Activated CD4-positive, alpha-beta T cell treated with anti-CD3 and anti-CD28 coated beads, Interleukin-2, Interleukin-4, amounts not matched to agents 100 ng/mL and 50 ng/mL, durations not matched to agents 16 hours and 8 hours (primary cell): Measurements from ENCODE around the gene TMEM18.
"Not testable (repeated sequence)": the region's sequence is repeated elsewhere in the genome, so short reads cannot be mapped to it uniquely, and the experiment has no call there.

ENCODE experiments used
- DNase-seq: peaks from one replicate; pipeline ENCODE4 v3.0.0-alpha.2; 2020; ENCODE audit warnings: low spot score

TMEM18 gene

GRCh38 chr2:677056-677958 is at the start of gene TMEM18:
Gene TMEM18, minus strand, starts transcription at chr2:677406. Its CDS starts 61 bp downstream, at chr2:677345.
- DNase-seq, result peak; percentile 95

- DNase-seq, result no peak
These were observed 49.0 kb upstream of the TMEM18 start for GRCh38 chr2:726169-726568.

- no peak for DNase-seq
These were observed 48.3 kb upstream of the TMEM18 start for GRCh38 chr2:725468-725867.

DNA sequence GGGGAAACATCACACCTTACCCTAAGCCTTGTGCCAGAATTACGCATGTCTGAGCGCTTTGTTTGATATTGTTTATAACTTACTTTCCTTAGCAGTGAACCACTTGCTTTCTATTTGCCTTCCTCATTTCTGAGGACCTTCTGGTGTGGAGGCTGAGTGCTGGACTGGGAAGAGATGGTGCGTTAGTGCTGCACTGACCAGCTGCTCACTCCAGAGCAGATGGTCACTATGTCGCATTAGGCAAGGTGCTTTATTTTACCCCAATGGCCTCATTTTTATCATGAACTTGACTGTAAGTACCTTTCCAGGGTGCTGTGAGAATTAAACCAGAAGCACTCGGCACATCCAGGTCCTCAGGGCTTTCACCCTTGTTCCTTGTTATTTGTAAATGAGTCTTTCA is 46.6 kb upstream of the TMEM18 start:
- DNase-seq, result no peak

GRCh38 chr2:720842-721241 is 43.6 kb upstream of the TMEM18 start:
- no peak for DNase-seq

GRCh38 chr2:719734-720133 is 42.5 kb upstream of the TMEM18 start:
- no peak for DNase-seq

GRCh38 chr2:719191-719590 is 42.0 kb upstream of the TMEM18 start:
- no peak for DNase-seq

- DNase-seq, result no peak
These were observed 40.5 kb upstream of the TMEM18 start for GRCh38 chr2:717661-718060.

- no peak for DNase-seq
These were observed 38.8 kb upstream of the TMEM18 start for GRCh38 chr2:715854-716560.

DNA sequence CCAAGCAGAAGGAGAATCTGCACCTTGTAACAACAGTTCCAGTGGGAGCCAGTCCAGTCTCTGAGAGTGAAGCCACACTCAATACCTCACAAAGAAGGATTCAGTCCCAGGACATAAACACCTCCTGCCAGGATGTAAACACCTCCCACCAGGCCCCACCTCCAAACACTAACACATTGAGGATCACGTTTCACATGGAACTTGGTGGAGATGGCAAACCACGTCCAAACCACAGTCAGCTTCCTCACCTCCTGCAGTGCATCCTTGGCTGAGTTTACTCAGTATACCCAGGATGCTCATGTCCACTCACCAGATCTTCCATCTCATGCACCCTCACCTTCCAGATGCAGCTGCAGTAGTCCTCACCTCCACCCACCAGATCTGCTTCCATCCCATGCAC is 37.8 kb upstream of the TMEM18 start:
- DNase-seq, result no peak

- peak; percentile 41 for DNase-seq
These were observed 37.0 kb upstream of the TMEM18 start for GRCh38 chr2:714005-714741.

- DNase-seq, result no peak
These were observed 33.9 kb upstream of the TMEM18 start for GRCh38 chr2:710867-711665.

DNA sequence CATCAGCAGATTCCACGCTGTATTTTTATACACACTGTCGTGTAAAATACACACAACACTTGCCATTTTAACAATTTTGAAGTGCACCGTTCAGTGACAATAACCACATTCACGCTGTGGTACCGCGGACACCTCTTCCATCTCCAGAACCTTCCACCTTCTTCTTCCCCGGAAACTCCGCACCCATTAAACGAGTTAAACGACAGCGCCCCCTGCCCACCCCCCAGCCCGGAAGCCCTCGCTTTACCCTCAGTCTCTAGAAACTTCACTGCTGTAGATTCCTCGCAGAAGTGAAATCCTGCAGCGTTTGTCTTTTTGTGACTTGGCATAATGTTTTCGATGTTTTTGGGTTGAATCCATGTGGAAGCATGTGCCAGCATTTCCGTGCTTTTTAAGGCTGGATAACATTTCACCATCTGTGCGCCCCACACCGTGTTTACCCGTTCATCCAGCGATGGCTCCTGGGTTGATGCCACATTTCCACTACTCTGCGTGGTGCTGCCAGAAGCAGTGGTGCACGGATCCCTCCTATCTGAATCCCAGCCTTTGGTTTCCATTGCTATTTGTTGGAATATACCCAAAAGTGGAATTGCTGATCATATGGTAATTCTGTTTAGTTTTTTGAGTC is 32.0 kb upstream of the TMEM18 start:
- DNase-seq, result no peak

DNA sequence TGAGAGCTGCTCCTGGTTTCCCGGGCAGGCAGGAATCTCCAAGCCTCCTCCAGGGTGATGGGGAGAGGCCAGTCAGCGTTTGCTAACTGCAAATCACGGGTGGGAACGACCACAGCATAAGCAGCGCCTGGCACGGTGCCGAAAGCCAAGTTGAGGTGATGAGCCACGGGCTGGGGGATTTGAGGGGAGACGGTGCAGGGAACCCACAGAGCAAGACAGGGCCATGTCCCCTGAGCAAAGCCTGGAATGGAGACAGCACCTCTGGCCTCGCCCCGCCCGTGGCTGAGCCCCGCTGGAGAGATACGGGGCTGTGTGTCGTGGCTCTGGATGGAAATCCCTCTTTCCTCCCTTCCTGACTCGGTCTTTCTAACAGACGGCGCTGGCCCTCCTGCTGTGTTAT is 31.5 kb upstream of the TMEM18 start:
- no peak for DNase-seq

- peak; percentile 76 for DNase-seq
These were observed 28.8 kb upstream of the TMEM18 start for GRCh38 chr2:705971-706511.

DNA sequence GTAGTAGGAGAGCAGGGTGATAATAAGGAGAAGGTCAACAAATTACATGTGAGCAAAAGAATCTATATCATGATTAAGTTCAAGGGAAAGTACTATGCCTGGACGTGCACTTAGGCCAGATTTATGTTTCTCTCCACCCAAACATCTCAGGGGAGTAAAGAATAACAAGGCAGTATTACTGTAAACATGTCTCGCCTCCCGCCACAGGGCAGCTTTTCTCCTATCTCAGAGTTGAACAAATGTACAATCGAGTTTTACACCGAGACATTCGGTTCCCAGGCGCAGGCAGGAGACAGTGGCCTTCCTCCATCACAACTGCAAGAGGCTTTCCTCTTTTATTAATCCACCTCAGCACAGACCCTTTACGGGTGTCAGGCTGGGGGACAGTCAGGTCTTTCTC is 25.6 kb upstream of the TMEM18 start:
- not testable (repeated sequence) for DNase-seq

- DNase-seq, result no peak
These were observed 19.9 kb upstream of the TMEM18 start for GRCh38 chr2:696999-697627.

DNA sequence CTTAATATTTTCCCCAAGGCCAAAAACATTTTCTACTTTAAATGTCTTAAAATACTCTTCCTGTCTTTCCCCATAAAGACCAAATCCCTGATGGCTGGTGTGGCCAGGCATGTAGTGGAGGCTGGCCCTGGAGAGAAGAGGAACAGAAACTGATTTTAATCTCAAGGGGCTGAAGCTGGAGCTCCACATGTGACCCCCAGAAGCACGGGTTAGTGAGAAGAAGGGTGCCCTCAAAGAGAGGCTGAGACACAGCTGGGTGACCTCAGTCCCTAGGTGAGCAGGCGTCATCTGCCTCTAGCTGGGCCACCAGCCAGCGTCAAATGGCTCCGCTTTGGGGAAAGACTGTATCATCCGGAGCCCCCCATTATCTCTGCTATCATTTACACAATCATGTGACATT is 19.3 kb upstream of the TMEM18 start:
- DNase-seq, result no peak

- DNase-seq, result no peak
These were observed 17.8 kb upstream of the TMEM18 start for GRCh38 chr2:694906-695510.

DNA sequence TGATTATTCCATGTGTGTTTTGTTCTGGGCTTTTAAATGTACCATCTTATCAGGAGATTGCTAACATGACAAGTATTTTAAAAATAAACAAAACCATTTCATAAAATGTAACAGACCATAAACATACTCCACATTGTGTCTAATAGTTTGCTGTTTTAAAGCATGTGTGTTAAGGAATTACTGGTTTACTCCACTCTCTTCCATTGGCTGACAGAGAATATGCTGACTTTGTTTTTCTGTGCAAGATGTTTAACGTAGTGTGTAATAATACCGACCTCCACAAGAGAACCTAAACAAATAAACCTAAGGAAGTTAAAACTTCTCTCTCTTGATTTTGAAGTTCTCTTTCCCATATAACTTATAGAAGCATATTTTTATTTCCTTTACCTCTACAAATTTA is 17.0 kb upstream of the TMEM18 start:
- no peak for DNase-seq
